ENCODE results near the gene RAB4A. TPM values are rescaled to one million over a fixed set of nuclear protein-coding genes. Genes with fewer than 3 reads are reported as not detected.

Gene RAB4A
- total RNA-seq, 1 donor from 2014 or later = 29.3 TPM

DNA sequence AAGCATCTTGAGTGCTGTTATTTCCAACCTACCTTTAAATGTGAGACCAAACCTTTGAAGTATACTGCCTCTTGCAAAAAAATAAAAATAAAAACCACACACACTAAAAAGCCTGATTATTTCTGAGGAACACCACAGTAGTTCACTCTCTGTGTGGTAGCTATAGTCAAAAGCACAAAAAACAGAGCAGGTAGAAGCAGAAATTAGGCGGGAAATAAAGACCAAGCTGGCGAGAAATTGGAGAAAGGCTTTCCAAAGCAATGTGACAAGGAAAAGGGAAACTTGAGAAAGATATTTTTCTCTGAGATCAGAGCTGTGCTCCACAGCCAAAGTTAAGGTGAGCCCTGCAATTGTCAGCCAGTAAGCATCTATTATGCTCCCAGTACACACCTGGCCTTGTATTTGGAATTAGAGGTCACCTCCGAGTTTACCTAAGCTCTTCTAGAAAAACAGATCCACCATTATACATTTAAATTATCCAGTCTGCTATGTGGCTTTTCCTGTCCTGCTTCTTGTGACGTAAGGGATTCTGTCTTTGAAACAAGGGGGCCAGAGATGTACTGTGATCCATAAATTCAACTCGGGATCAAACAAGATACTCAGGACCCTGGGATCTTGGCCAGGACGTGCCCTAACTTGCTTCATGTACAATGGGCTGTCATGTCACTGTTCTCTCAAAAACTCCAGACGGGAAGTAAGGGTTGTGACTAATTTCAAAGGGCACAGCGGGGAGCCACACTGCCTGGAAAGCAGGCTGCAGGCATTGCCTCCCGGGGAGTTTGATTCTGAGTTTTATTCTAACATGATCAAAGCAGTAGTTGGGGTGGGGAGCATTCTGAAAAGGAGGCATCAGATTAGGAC lies 39.8 kb upstream of the RAB4A start:
- H3K4me1 Mint-ChIP-seq (ENCODE audit: low read depth) = peaks cover 11% of the 10 kb centered on the region
- H3K9me3 Mint-ChIP-seq = no peaks in the 10 kb centered on the region
- no peaks in the 10 kb centered on the region for H3K36me3 Mint-ChIP-seq (ENCODE audit: low read depth)
- DNase-seq (ENCODE audit: low spot score) = no peak
- intact Hi-C loops (cut with micrococcal nuclease) = no loop called here
- H3K4me3 Mint-ChIP-seq = no peak overlapping the region
- no peak overlapping the region for H3K27ac Mint-ChIP-seq
- peaks cover 21% of the 10 kb centered on the region for H3K27me3 Mint-ChIP-seq (ENCODE audit: insufficient read depth)

GRCh38 chr1:229231754-229232119 lies 39.2 kb upstream of the RAB4A start:
- no peak for DNase-seq (ENCODE audit: low spot score)
- Mint-ChIP-seq H3K36me3 (ENCODE audit: low read depth) (no peaks in the 10 kb centered on the region), H3K27me3 (ENCODE audit: insufficient read depth) (peaks cover 21% of the 10 kb centered on the region), H3K27ac (no peak overlapping the region), H3K9me3 (no peaks in the 10 kb centered on the region), H3K4me3 (no peak overlapping the region), H3K4me1 (ENCODE audit: low read depth) (peaks cover 11% of the 10 kb centered on the region)
- intact Hi-C loops (cut with micrococcal nuclease) = no loop called here

DNA sequence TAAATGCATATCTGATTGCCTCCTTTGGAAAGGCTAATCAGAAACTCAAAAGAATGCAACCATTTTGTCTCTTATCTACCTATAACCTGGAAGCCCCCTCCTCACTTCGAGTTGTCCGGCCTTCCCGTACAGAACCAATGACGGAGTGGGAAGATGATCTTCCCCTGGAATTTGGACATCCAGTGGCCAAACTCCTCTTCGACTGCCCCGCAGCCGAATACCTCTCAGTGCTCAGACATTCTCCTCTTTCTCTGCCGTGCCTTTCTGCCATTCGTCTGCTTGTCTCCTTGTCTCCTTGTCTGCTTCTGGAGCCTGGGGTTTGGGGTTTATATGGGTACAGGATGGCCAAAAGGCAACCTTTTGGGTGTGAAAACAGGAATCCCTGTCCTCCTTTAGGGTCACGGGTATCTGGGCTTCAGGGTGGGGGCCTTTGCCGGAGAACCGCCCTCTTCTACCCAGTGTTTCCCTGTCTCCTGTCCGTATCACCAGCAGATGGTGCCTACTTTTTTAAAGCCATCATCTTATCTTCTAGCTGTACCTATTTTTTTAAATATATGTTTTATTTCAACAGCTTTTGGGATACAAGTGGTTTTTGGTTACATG lies 35.9 kb upstream of the RAB4A start:
- H3K9me3 Mint-ChIP-seq = no peaks in the 10 kb centered on the region
- intact Hi-C loops (cut with micrococcal nuclease) = no loop called here
- no peak overlapping the region for H3K27ac Mint-ChIP-seq
- no peak overlapping the region for H3K4me3 Mint-ChIP-seq
- H3K4me1 Mint-ChIP-seq (ENCODE audit: low read depth) = peaks cover 6% of the 10 kb centered on the region
- peaks cover 17% of the 10 kb centered on the region for H3K27me3 Mint-ChIP-seq (ENCODE audit: insufficient read depth)
- DNase-seq (ENCODE audit: low spot score) = no peak
- H3K36me3 Mint-ChIP-seq (ENCODE audit: low read depth) = no peaks in the 10 kb centered on the region

- Mint-ChIP-seq H3K36me3 (ENCODE audit: low read depth) (no peaks in the 10 kb centered on the region), H3K4me1 (ENCODE audit: low read depth) (no peaks in the 10 kb centered on the region), H3K27me3 (ENCODE audit: insufficient read depth) (peaks cover 10% of the 10 kb centered on the region), H3K9me3 (no peaks in the 10 kb centered on the region), H3K4me3 (no peak overlapping the region), H3K27ac (no peak overlapping the region)
- no peak for DNase-seq (ENCODE audit: low spot score)
- intact Hi-C loops (cut with micrococcal nuclease) = no loop called here
These were observed 33.6 kb upstream of the RAB4A start for GRCh38 chr1:229237320-229237719.

DNA sequence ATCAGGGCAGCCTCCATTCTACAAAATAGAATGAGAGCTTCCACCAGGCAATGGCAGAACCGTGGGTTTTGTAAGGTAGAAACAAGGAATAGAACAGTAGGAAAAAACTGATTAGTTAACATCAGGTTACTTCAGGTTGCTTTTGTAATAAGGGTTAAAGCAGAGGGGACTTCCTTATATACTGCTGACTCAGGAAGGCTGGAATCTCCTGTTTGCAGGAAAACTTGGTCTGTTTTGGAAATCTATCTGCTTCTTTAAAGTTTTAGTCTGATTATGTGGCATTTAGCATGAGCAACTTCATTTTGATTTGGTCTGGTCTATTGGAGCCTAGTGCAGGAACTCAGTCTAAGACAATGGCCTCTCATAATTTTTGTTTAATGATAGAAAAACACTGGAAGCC lies 32.7 kb upstream of the RAB4A start:
- Mint-ChIP-seq H3K27ac (no peak overlapping the region), H3K27me3 (ENCODE audit: insufficient read depth) (peaks cover 10% of the 10 kb centered on the region), H3K36me3 (ENCODE audit: low read depth) (no peaks in the 10 kb centered on the region), H3K9me3 (peaks cover 3% of the 10 kb centered on the region), H3K4me1 (ENCODE audit: low read depth) (no peaks in the 10 kb centered on the region), H3K4me3 (no peak overlapping the region)
- no peak for DNase-seq (ENCODE audit: low spot score)
- intact Hi-C loops (cut with micrococcal nuclease) = no loop called here

- H3K36me3 Mint-ChIP-seq (ENCODE audit: low read depth) = no peaks in the 10 kb centered on the region
- H3K4me1 Mint-ChIP-seq (ENCODE audit: low read depth) = no peaks in the 10 kb centered on the region
- peaks cover 9% of the 10 kb centered on the region for H3K9me3 Mint-ChIP-seq
- DNase-seq (ENCODE audit: low spot score) = no peak
- no peak overlapping the region for H3K27ac Mint-ChIP-seq
- H3K4me3 Mint-ChIP-seq = no peak overlapping the region
- H3K27me3 Mint-ChIP-seq (ENCODE audit: insufficient read depth) = peaks cover 8% of the 10 kb centered on the region
- intact Hi-C loops (cut with micrococcal nuclease) = no loop called here
These were observed 32.1 kb upstream of the RAB4A start for GRCh38 chr1:229238674-229239415.

DNA sequence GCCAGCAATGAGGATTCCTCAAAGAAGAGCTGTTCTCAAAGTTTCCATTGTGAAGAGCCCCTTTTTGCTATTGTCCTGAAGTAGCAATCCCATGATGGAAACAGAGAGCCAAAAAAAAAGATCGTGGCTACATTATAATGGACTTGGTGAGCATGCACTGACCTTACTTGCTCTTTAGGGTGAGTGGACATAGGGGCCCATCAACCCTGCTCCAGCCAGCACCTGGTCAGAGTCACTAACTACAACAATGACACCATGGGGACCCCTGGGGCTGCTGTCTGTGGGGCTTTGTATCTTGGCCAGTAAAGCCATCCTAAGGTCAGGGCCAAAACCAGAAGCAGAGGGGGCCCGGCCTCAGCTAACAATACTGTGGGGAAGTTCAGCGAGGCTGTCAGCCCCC lies 30.4 kb upstream of the RAB4A start:
- intact Hi-C loops (cut with micrococcal nuclease) = no loop called here
- H3K9me3 Mint-ChIP-seq = peaks cover 15% of the 10 kb centered on the region
- DNase-seq (ENCODE audit: low spot score) = no peak
- no peaks in the 10 kb centered on the region for H3K36me3 Mint-ChIP-seq (ENCODE audit: low read depth)
- no peak overlapping the region for H3K4me3 Mint-ChIP-seq
- H3K27me3 Mint-ChIP-seq (ENCODE audit: insufficient read depth) = peaks cover 7% of the 10 kb centered on the region
- no peak overlapping the region for H3K27ac Mint-ChIP-seq
- H3K4me1 Mint-ChIP-seq (ENCODE audit: low read depth) = no peaks in the 10 kb centered on the region

DNA sequence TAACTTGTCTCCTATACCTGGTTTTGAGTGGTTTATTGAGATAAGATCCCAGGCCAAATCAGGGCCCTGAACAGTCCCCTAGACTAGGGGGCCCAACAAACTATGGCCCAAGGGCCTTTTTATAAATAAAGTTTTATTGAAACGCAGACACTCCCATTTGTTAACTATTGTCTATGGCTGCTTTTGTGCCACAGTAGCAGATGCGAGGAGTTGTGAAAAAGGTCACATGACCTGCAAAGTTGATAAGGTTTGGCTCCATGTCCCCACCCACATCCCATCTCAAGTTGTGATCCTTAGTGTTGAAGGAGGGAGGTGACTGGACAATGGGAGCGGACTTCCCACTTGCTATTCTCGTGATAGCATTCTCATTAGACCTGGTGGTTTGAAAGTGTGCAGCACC lies 29.5 kb upstream of the RAB4A start:
- intact Hi-C loops (cut with micrococcal nuclease) = no loop called here
- no peak overlapping the region for H3K4me3 Mint-ChIP-seq
- no peak overlapping the region for H3K27ac Mint-ChIP-seq
- H3K36me3 Mint-ChIP-seq (ENCODE audit: low read depth) = no peaks in the 10 kb centered on the region
- H3K9me3 Mint-ChIP-seq = peaks cover 15% of the 10 kb centered on the region
- DNase-seq (ENCODE audit: low spot score) = no peak
- H3K27me3 Mint-ChIP-seq (ENCODE audit: insufficient read depth) = peaks cover 11% of the 10 kb centered on the region
- H3K4me1 Mint-ChIP-seq (ENCODE audit: low read depth) = no peaks in the 10 kb centered on the region

- no peak overlapping the region for H3K27ac Mint-ChIP-seq
- peaks cover 15% of the 10 kb centered on the region for H3K9me3 Mint-ChIP-seq
- H3K4me1 Mint-ChIP-seq (ENCODE audit: low read depth) = peaks cover 1% of the 10 kb centered on the region
- H3K4me3 Mint-ChIP-seq = no peak overlapping the region
- peaks cover 7% of the 10 kb centered on the region for H3K27me3 Mint-ChIP-seq (ENCODE audit: insufficient read depth)
- intact Hi-C loops (cut with micrococcal nuclease) = no loop called here
- no peak for DNase-seq (ENCODE audit: low spot score)
- H3K36me3 Mint-ChIP-seq (ENCODE audit: low read depth) = no peaks in the 10 kb centered on the region
These were observed 27.3 kb upstream of the RAB4A start for GRCh38 chr1:229243638-229244037.

- DNase-seq (ENCODE audit: low spot score) = no peak
- Mint-ChIP-seq H3K27me3 (ENCODE audit: insufficient read depth) (peaks cover 11% of the 10 kb centered on the region), H3K9me3 (peaks cover 15% of the 10 kb centered on the region), H3K36me3 (ENCODE audit: low read depth) (no peaks in the 10 kb centered on the region), H3K4me1 (ENCODE audit: low read depth) (peaks cover 5% of the 10 kb centered on the region), H3K27ac (no peak overlapping the region), H3K4me3 (no peak overlapping the region)
- intact Hi-C loops (cut with micrococcal nuclease) = no loop called here
These were observed 26.8 kb upstream of the RAB4A start for GRCh38 chr1:229244091-229244490.

DNA sequence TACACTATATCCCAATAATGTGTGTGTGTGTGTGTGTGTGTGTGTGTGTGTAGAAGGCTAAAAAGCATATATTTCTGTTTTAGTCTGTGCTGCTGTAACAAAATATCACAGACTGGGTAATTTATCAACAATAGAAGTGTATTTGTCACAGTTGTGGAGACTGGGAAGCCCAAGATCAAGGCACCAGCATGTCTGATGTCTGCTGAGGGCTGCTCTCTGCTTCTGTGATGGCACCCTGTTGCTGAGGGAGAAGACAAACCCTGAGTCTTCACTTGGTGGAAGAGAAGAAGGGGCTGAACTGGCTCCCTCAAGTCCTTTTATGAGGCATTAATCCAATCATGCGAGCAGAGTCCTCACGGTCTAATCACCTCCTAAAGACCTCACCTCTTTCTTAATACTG lies 23.0 kb upstream of the RAB4A start:
- Mint-ChIP-seq H3K4me3 (no peak overlapping the region), H3K4me1 (ENCODE audit: low read depth) (peaks cover 11% of the 10 kb centered on the region), H3K27me3 (ENCODE audit: insufficient read depth) (peaks cover 15% of the 10 kb centered on the region), H3K36me3 (ENCODE audit: low read depth) (no peaks in the 10 kb centered on the region), H3K27ac (no peak overlapping the region), H3K9me3 (peaks cover 15% of the 10 kb centered on the region)
- no peak for DNase-seq (ENCODE audit: low spot score)
- intact Hi-C loops (cut with micrococcal nuclease) = no loop called here

DNA sequence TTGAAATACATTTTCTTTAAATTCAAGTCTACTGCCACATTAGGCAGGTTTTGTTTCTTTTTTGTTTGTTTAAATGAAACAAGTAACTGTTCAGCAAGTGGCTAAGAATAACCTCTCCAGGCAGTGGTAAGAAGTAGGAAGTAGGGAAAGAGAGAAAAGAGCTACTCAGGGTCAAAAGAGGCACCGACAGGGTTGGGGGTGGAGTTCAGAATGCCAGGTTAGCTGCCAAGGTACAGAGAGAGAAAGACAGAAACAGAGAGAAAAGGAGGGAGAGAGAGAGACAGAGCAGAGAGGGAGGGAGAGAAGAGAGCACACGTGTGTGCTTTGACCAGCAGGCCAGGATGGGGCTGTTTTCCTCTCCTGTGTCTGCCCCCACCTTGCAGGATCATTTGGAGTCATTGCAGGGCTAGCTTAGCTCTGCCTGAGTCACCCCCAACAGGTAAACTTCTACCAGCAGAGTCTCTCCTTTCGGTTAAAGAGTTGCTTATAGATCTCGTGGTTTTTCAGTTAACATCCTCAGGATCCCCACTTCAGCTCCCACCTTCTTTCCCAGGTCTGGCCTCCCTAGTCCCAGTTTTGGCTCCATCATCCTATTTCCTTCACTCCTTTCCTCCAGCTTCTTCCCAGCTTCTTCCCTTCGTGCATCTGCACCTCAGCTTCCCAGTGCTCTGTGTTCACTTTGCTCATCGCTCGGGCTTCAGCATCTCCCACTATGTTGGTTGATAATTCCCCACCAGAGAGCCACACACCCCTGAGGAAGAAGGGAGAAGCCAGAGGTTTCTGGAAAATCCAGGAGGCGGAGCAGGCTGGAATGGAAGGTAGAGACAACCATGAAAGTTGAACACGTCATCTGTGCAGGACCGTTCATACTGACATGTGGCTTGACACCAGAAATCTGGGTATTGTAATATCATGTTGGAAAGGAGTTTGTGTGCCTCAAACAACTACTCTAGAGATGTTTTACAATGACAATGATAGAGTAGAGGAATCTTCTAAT lies 21.8 kb upstream of the RAB4A start:
- Mint-ChIP-seq H3K27ac (no peak overlapping the region), H3K27me3 (ENCODE audit: insufficient read depth) (peaks cover 15% of the 10 kb centered on the region), H3K9me3 (peaks cover 3% of the 10 kb centered on the region), H3K36me3 (ENCODE audit: low read depth) (no peaks in the 10 kb centered on the region), H3K4me1 (ENCODE audit: low read depth) (peaks cover 20% of the 10 kb centered on the region), H3K4me3 (no peak overlapping the region)
- intact Hi-C loops (cut with micrococcal nuclease) = no loop called here
- DNase-seq (ENCODE audit: low spot score) = no peak
